ENCODE measurements around the gene HAUS5.

DNA sequence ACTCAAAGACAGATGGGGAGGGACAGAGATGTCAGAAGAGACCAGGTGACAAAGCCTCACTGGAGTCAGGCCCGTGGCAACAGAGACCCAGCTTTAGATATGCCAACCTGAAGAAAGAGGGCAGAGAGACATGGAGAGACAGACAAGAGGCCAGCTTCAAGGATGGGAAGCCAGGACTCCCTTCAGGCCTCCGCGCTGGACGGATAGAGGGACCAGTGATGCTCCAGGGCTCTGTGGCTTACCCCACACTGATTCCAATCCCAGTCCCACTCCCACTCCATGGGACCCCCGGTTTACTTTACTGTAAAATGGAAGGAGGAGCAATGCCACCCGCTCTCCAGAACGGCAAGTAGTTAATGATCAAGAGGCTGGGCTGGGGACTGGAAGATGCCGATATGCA is 27.3 kb downstream of the HAUS5 start:
- TF ChIP-seq, protein P1, sequence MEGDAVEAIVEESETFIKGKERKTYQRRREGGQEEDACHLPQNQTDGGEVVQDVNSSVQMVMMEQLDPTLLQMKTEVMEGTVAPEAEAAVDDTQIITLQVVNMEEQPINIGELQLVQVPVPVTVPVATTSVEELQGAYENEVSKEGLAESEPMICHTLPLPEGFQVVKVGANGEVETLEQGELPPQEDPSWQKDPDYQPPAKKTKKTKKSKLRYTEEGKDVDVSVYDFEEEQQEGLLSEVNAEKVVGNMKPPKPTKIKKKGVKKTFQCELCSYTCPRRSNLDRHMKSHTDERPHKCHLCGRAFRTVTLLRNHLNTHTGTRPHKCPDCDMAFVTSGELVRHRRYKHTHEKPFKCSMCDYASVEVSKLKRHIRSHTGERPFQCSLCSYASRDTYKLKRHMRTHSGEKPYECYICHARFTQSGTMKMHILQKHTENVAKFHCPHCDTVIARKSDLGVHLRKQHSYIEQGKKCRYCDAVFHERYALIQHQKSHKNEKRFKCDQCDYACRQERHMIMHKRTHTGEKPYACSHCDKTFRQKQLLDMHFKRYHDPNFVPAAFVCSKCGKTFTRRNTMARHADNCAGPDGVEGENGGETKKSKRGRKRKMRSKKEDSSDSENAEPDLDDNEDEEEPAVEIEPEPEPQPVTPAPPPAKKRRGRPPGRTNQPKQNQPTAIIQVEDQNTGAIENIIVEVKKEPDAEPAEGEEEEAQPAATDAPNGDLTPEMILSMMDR (IDR thresholded peaks at IDR 0.05; ENCODE audit: control extremely low read depth in 1 of 3, insufficient read depth in 1 of 3, low read depth in 1 of 3, low read length in 3 of 3): no peak
- TF ChIP-seq MAFK (IDR thresholded peaks at IDR 0.05; ENCODE audit: low read depth, low read length): no peak
- peak in 1 of 2 experiments; percentile 8; a peak in 1 of 3 replicates for TF ChIP-seq POLR2A (IDR thresholded peaks at IDR 0.05; ENCODE audit: control extremely low read depth in 1 of 2, low read depth in 2 of 2, low read length in 2 of 2)
- TF ChIP-seq POLR2AphosphoS5 (IDR thresholded peaks at IDR 0.05; ENCODE audit: low read depth, low read length): no peak
- no peak for TF ChIP-seq RFX5 (IDR thresholded peaks at IDR 0.05; ENCODE audit: borderline replicate concordance, low read depth, low read length)
- no peak for TF ChIP-seq CEBPB (IDR thresholded peaks at IDR 0.05; ENCODE audit: low read depth, low read length)
- no peak for TF ChIP-seq TAF1 (IDR thresholded peaks at IDR 0.05; ENCODE audit: low read depth, low read length)
- no peak for TF ChIP-seq SUZ12 (IDR thresholded peaks at IDR 0.05; ENCODE audit: low read length)
- no peak for TF ChIP-seq EP300 (IDR thresholded peaks at IDR 0.05; ENCODE audit: borderline replicate concordance in 1 of 2, low read depth in 2 of 2, low read length in 2 of 2)
- no peak for TF ChIP-seq SIN3A (conservative IDR thresholded peaks at IDR 0.05 in 1 of 2, IDR thresholded peaks at IDR 0.05 in 1 of 2; ENCODE audit: low read depth in 1 of 2, low read length in 2 of 2)
- TF ChIP-seq SP1 (IDR thresholded peaks at IDR 0.05; ENCODE audit: low read depth, low read length): no peak
- TF ChIP-seq EZH2 (IDR thresholded peaks at IDR 0.05; ENCODE audit: low read depth, low read length, severe bottlenecking): no peak
